Tibial artery (tissue), 4 donors: ENCODE results near the gene PHTF2.

Experiments
- DNase-seq, 2 donors: peaks; one replicate each; pipeline ENCODE4 v3.0.0-alpha.2; 2019
- H3K27ac ChIP-seq, 2 donors: fragments of 200-600 bp; sonication (generic) in 1 of 2; 1 replicate in 1 of 2; 2 replicates in 1 of 2; pipeline ENCODE4 v1.5.1; 2018 to 2019; ENCODE audit warnings: mild to moderate bottlenecking in 1 of 2
- H3K27me3 ChIP-seq, 2 donors: fragments of 200-600 bp; sonication (generic) in 1 of 2; one replicate each; pipeline versions ENCODE4 v1.5.1 to v1.6.0; 2016 to 2019
- H3K36me3 ChIP-seq, 3 donors: fragments of 200-600 bp; sonication (generic) in 2 of 3; one replicate each; pipeline ENCODE4 v1.5.1; 2016 to 2019; ENCODE audit warnings: mild to moderate bottlenecking in 2 of 3
- H3K4me1 ChIP-seq, 4 donors: fragments of 200-600 bp; sonication (generic) in 2 of 4; 1 replicate in 3 of 4; 2 replicates in 1 of 4; pipeline ENCODE4 v1.5.1; 2016 to 2019
- H3K4me3 ChIP-seq, 2 donors: fragments of 200-600 bp; sonication (generic) in 1 of 2; 1 replicate in 1 of 2; 2 replicates in 1 of 2; pipeline ENCODE4 v1.5.1; 2018 to 2019; ENCODE audit warnings: mild to moderate bottlenecking in 2 of 2
- H3K9me3 ChIP-seq, 3 donors: fragments of 200-600 bp; sonication (generic) in 1 of 3; one replicate each; pipeline ENCODE4 v1.5.1; 2016 to 2019
- CTCF ChIP-seq, 2 experiments: fragments of 200-600 bp in 1 of 2; fragments of 450-650 bp in 1 of 2; IDR thresholded peaks; one replicate each; pipeline ENCODE4 v1.5.1; 2017 to 2019; ENCODE audit warnings: antibody characterized with exemption in 2 of 2, mild to moderate bottlenecking in 1 of 2, moderate library complexity in 1 of 2
- intact Hi-C: fragments of 100-400 bp; cut with DNase I; formaldehyde crosslinking; loops from one replicate; pipeline ENCODE4 v1.15.0; 2023; ENCODE audit warnings: low total_unique reads

Gene PHTF2

GRCh38 chr7:77800730-77801129 is 2.2 kb downstream of the PHTF2 start:
- TF ChIP-seq CTCF (IDR thresholded peaks at IDR 0.05) = no peak
- H3K27me3 ChIP-seq = no peaks in the 10 kb centered on the region
- H3K36me3 ChIP-seq = peaks cover 0 to 2% (median 0%) of the 10 kb centered on the region in 3 donors
- H3K9me3 ChIP-seq = peaks cover 0 to 2% (median 0%) of the 10 kb centered on the region in 3 donors
- H3K4me1 ChIP-seq = peaks cover 0 to 31% (median 17%) of the 10 kb centered on the region in 4 donors
- intact Hi-C loops = loop anchor here (5.0 kb wide), 1 partner anchor 217 kb away; no protein-coding TSS in a partner anchor
- peak overlapping the region in 1 of 2 donors; percentile 91 for H3K27ac ChIP-seq
- DNase-seq = no peak
- H3K4me3 ChIP-seq = no peak overlapping the region

- H3K27ac ChIP-seq = no peak overlapping the region
- TF ChIP-seq CTCF (IDR thresholded peaks at IDR 0.05) = no peak
- H3K36me3 ChIP-seq = peaks cover 0 to 3% (median 0%) of the 10 kb centered on the region in 3 donors
- H3K27me3 ChIP-seq = no peaks in the 10 kb centered on the region
- H3K4me1 ChIP-seq = peaks cover 0 to 17% (median 7%) of the 10 kb centered on the region in 4 donors
- peaks cover 0 to 23% (median 0%) of the 10 kb centered on the region in 3 donors for H3K9me3 ChIP-seq
- intact Hi-C loops = loop anchor here (5.0 kb wide), 1 partner anchor 215 kb away; no protein-coding TSS in a partner anchor
- H3K4me3 ChIP-seq = no peak overlapping the region
- no peak for DNase-seq
These were observed 4.2 kb downstream of the PHTF2 start for GRCh38 chr7:77802557-77803405.

GRCh38 chr7:77806425-77806824 is 7.9 kb downstream of the PHTF2 start:
- no peaks in the 10 kb centered on the region for H3K27me3 ChIP-seq
- peaks cover 0 to 4% (median 3%) of the 10 kb centered on the region in 3 donors for H3K36me3 ChIP-seq
- peaks cover 0 to 32% (median 0%) of the 10 kb centered on the region in 3 donors for H3K9me3 ChIP-seq
- intact Hi-C loops = no loop called here
- H3K4me3 ChIP-seq = no peak overlapping the region
- H3K27ac ChIP-seq = no peak overlapping the region
- H3K4me1 ChIP-seq = peaks cover 0 to 5% (median 0%) of the 10 kb centered on the region in 4 donors
- no peak for TF ChIP-seq CTCF (IDR thresholded peaks at IDR 0.05)
- no peak for DNase-seq

GRCh38 chr7:77808517-77808916 is 9.9 kb downstream of the PHTF2 start:
- Histone ChIP-seq H3K4me3 (no peak overlapping the region), H3K27me3 (no peaks in the 10 kb centered on the region), H3K4me1 (peaks cover 0 to 14% (median 0%) of the 10 kb centered on the region in 4 donors), H3K27ac (no peak overlapping the region), H3K9me3 (peaks cover 0 to 32% (median 0%) of the 10 kb centered on the region in 3 donors), H3K36me3 (peaks cover 0 to 4% (median 3%) of the 10 kb centered on the region in 3 donors)
- intact Hi-C loops = no loop called here
- DNase-seq = no peak
- TF ChIP-seq CTCF (IDR thresholded peaks at IDR 0.05) = no peak

DNA sequence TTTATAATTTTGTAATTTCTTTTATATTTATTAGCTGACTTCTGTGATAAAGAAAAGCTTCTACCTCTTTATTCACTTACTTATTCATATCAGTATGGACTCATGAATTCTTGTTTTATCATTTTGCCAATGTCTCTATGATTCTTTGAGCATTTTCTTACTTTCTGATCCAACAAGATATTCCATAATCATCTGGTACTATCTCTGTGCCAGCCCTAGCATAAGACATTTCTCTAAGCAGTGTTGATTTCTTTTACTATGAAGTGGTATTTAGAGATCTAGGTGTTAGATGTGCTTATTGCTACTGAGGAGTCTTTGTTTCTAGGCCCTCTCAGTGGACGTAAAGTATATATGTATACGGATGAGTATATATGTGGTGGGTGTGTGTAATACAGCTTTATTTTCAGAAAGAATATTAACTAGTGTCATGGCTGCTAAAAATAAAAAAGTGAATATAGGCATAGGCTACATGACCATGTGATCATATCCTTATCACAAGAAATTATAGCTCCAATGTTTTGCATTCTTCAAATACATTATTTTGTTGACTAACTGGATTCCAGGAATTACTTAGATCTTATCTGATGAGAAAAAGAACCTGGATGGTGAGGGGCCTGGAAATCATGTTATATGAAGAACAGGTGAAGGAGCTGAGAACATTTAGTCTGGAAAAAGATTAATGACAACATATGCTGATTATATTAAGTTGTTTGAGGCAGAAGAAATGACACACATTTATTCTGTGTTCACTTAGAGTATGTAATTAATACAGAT is 13.1 kb downstream of the PHTF2 start:
- Histone ChIP-seq H3K9me3 (peaks cover 0 to 21% (median 0%) of the 10 kb centered on the region in 3 donors), H3K27ac (no peak overlapping the region), H3K36me3 (peaks cover 4 to 8% (median 7%) of the 10 kb centered on the region in 3 donors), H3K4me1 (peaks cover 0 to 20% (median 0%) of the 10 kb centered on the region in 4 donors), H3K27me3 (no peaks in the 10 kb centered on the region), H3K4me3 (no peak overlapping the region)
- no peak for DNase-seq
- TF ChIP-seq CTCF (IDR thresholded peaks at IDR 0.05) = no peak
- intact Hi-C loops = no loop called here
